Esophagus muscularis mucosa (tissue), 4 donors: ENCODE measurements around the gene GADL1.

Experiments
- EP300 ChIP-seq: sonication (generic); formaldehyde crosslinking; IDR thresholded peaks from one replicate; pipeline ENCODE4 v1.6.1; 2017; ENCODE audit warnings: antibody characterized with exemption
- POLR2A ChIP-seq: fragments of 450-650 bp; IDR thresholded peaks from one replicate; pipeline ENCODE4 v1.6.1; 2017; ENCODE audit warnings: antibody characterized with exemption, moderate library complexity, mild to moderate bottlenecking, low read depth
- POLR2AphosphoS5 ChIP-seq, 2 donors: sonication (generic); formaldehyde crosslinking; IDR thresholded peaks; one replicate each; pipeline ENCODE4 v1.6.1; 2017; ENCODE audit warnings: antibody characterized with exemption in 2 of 2
- TF ChIP-seq, protein P1 (sequence below), 3 experiments: fragments of 200-600 bp in 2 of 3; fragments of 450-650 bp in 1 of 3; sonication (generic) in 2 of 3; IDR thresholded peaks; one replicate each; pipeline ENCODE4 v1.5.1; 2017 to 2019; ENCODE audit warnings: antibody characterized with exemption in 3 of 3, mild to moderate bottlenecking in 2 of 3, moderate library complexity in 1 of 3

- TF ChIP-seq, protein P1, sequence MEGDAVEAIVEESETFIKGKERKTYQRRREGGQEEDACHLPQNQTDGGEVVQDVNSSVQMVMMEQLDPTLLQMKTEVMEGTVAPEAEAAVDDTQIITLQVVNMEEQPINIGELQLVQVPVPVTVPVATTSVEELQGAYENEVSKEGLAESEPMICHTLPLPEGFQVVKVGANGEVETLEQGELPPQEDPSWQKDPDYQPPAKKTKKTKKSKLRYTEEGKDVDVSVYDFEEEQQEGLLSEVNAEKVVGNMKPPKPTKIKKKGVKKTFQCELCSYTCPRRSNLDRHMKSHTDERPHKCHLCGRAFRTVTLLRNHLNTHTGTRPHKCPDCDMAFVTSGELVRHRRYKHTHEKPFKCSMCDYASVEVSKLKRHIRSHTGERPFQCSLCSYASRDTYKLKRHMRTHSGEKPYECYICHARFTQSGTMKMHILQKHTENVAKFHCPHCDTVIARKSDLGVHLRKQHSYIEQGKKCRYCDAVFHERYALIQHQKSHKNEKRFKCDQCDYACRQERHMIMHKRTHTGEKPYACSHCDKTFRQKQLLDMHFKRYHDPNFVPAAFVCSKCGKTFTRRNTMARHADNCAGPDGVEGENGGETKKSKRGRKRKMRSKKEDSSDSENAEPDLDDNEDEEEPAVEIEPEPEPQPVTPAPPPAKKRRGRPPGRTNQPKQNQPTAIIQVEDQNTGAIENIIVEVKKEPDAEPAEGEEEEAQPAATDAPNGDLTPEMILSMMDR (IDR thresholded peaks at IDR 0.05) = no peak
- TF ChIP-seq POLR2A = no peak
- TF ChIP-seq POLR2AphosphoS5 (IDR thresholded peaks at IDR 0.05) = no peak
- TF ChIP-seq EP300 = no peak
Observed at GRCh38 chr3:30761374-30761773, 133.1 kb downstream of the GADL1 start.
